Urinary bladder (tissue), 4 donors: ENCODE measurements around the gene CLDN18. TPM values are rescaled to one million over a fixed set of nuclear protein-coding genes. Genes with fewer than 3 reads are reported as not detected.

Source experiments
- DNase-seq: peaks from one replicate; pipeline ENCODE4 v3.0.0-alpha.2; 2015; ENCODE audit errors: extremely low spot score
- H3K27ac ChIP-seq: one replicate; pipeline ENCODE4 v1.5.1; 2013; ENCODE audit warnings: low read depth, mild to moderate bottlenecking, moderate library complexity
- H3K36me3 ChIP-seq: one replicate; pipeline ENCODE4 v1.6.1; 2013; ENCODE audit warnings: mild to moderate bottlenecking, moderate library complexity; ENCODE audit not compliant: insufficient read depth
- H3K4me1 ChIP-seq: one replicate; pipeline ENCODE4 v1.6.1; 2013; ENCODE audit warnings: mild to moderate bottlenecking, moderate library complexity; ENCODE audit not compliant: insufficient read depth
- H3K4me3 ChIP-seq: one replicate; pipeline ENCODE4 v1.5.1; 2013; ENCODE audit warnings: low read depth, low read length
- WGBS: extraction: QIAGEN DNeasy Blood & Tissue Kit; methylation state at CpG from one replicate; pipeline ENCODE4 v1.1.7; 2013; 5-methylcytosine and 5-hydroxymethylcytosine counted together
- polyA plus RNA-seq: library from polyadenylated mRNA; stranded (reverse); fragments of 200-250 nt; gene quantifications from one replicate; pipeline ENCODE4 v1.2.3, GENCODE V29; 2013
- total RNA-seq: library from RNA; depleted of rRNA; stranded (reverse); fragments of >200 nt; gene quantifications from one replicate; pipeline ENCODE4 v1.2.3, GENCODE V29; 2014
- donor health status: healthy with polysubstance abuse.
- donor health status: healthy.

CLDN18 gene
- total and polyA plus RNA-seq, 2 donors = not detected

- 94% methylated on average over 3 of the region's 3 CpGs for WGBS
- Histone ChIP-seq H3K27ac (no peak overlapping the region), H3K4me3 (no peak overlapping the region), H3K4me1 (no peaks in the 10 kb centered on the region), H3K36me3 (no peaks in the 10 kb centered on the region)
- DNase-seq = no peak
Observed at GRCh38 chr3:138036572-138036971, 26.6 kb downstream of the CLDN18 start.

- no peak overlapping the region for H3K4me3 ChIP-seq
- WGBS = 97% methylated on average over 4 of the region's 4 CpGs
- H3K27ac ChIP-seq = no peak overlapping the region
- DNase-seq = no peak
- H3K4me1 ChIP-seq = no peaks in the 10 kb centered on the region
- no peaks in the 10 kb centered on the region for H3K36me3 ChIP-seq
Observed at GRCh38 chr3:138038725-138039462, 28.9 kb downstream of the CLDN18 start.

GRCh38 chr3:138042043-138042442, 32.1 kb downstream of the CLDN18 start:
- 85% methylated on average over 2 of the region's 2 CpGs for WGBS

GRCh38 chr3:138043266-138044029, 33.5 kb downstream of the CLDN18 start:
- 53% methylated on average over 3 of the region's 3 CpGs for WGBS
- Histone ChIP-seq H3K4me1 (no peaks in the 10 kb centered on the region), H3K4me3 (no peak overlapping the region), H3K36me3 (no peaks in the 10 kb centered on the region), H3K27ac (no peak overlapping the region)
- no peak for DNase-seq

More at GRCh38 chr3:138042043-138042442, 32.1 kb downstream of the CLDN18 start:
- no peak for DNase-seq
- H3K27ac ChIP-seq = no peak overlapping the region
- H3K4me1 ChIP-seq = no peaks in the 10 kb centered on the region
- no peaks in the 10 kb centered on the region for H3K36me3 ChIP-seq
- H3K4me3 ChIP-seq = no peak overlapping the region

- DNase-seq = no peak
- 88% methylated on average over 3 of the region's 3 CpGs for WGBS
- Histone ChIP-seq H3K27ac (no peak overlapping the region), H3K36me3 (no peaks in the 10 kb centered on the region), H3K4me3 (no peak overlapping the region), H3K4me1 (no peaks in the 10 kb centered on the region)
Observed at GRCh38 chr3:138046085-138046484, 36.1 kb downstream of the CLDN18 start.

- no peak for DNase-seq
- WGBS = 93% methylated on average over 3 of the region's 3 CpGs
- Histone ChIP-seq H3K27ac (no peak overlapping the region), H3K4me3 (no peak overlapping the region), H3K36me3 (no peaks in the 10 kb centered on the region), H3K4me1 (no peaks in the 10 kb centered on the region)
Observed at GRCh38 chr3:138046955-138047354, 37.0 kb downstream of the CLDN18 start.

- Histone ChIP-seq H3K36me3 (no peaks in the 10 kb centered on the region), H3K4me3 (no peak overlapping the region), H3K4me1 (no peaks in the 10 kb centered on the region), H3K27ac (no peak overlapping the region)
- WGBS = 70% methylated on average over 5 of the region's 5 CpGs
- DNase-seq = no peak
Observed at GRCh38 chr3:138047596-138048158, 37.7 kb downstream of the CLDN18 start.

- 94% methylated on average over 9 of the region's 9 CpGs for WGBS
- no peak for DNase-seq
- H3K36me3 ChIP-seq = no peaks in the 10 kb centered on the region
- H3K27ac ChIP-seq = no peak overlapping the region
- H3K4me1 ChIP-seq = no peaks in the 10 kb centered on the region
- no peak overlapping the region for H3K4me3 ChIP-seq
Observed at GRCh38 chr3:138049157-138049919, 39.4 kb downstream of the CLDN18 start.

- Histone ChIP-seq H3K36me3 (no peaks in the 10 kb centered on the region), H3K27ac (no peak overlapping the region), H3K4me3 (no peak overlapping the region), H3K4me1 (no peaks in the 10 kb centered on the region)
- DNase-seq = no peak
- WGBS = 48% methylated on average over 8 of the region's 8 CpGs
Observed at GRCh38 chr3:138051947-138052802, 42.2 kb downstream of the CLDN18 start.

- H3K4me3 ChIP-seq = no peak overlapping the region
- no peak for DNase-seq
- H3K36me3 ChIP-seq = no peaks in the 10 kb centered on the region
- H3K27ac ChIP-seq = no peak overlapping the region
- no peaks in the 10 kb centered on the region for H3K4me1 ChIP-seq
- WGBS = 99% methylated on average over 1 of the region's 1 CpG
Observed at GRCh38 chr3:138054057-138054456, 44.1 kb downstream of the CLDN18 start.

- Histone ChIP-seq H3K4me1 (no peaks in the 10 kb centered on the region), H3K27ac (no peak overlapping the region), H3K4me3 (no peak overlapping the region), H3K36me3 (no peaks in the 10 kb centered on the region)
- WGBS = 96% methylated on average over 3 of the region's 3 CpGs
- no peak for DNase-seq
Observed at GRCh38 chr3:138057384-138057783, 47.4 kb downstream of the CLDN18 start.

- Histone ChIP-seq H3K4me1 (no peaks in the 10 kb centered on the region), H3K4me3 (no peak overlapping the region), H3K27ac (no peak overlapping the region), H3K36me3 (no peaks in the 10 kb centered on the region)
- DNase-seq = no peak
Observed at GRCh38 chr3:138059261-138059660, 49.3 kb downstream of the CLDN18 start.

- no peak overlapping the region for H3K27ac ChIP-seq
- 65% methylated on average over 2 of the region's 2 CpGs for WGBS
- H3K4me3 ChIP-seq = no peak overlapping the region
- no peak for DNase-seq
- H3K36me3 ChIP-seq = no peaks in the 10 kb centered on the region
- H3K4me1 ChIP-seq = no peaks in the 10 kb centered on the region
Observed at GRCh38 chr3:138060792-138061191, 50.8 kb downstream of the CLDN18 start.
